GM20431 (cell line): ENCODE data around the gene ADD3.

Source experiments
- in situ Hi-C: fragments of 300-500 bp; cut with MseI, MboI; formaldehyde crosslinking; loops from one replicate; pipeline ENCODE4 v1.15.0; 2020; ENCODE audit warnings: low sequenced_read_pairs; ENCODE audit not compliant: unreplicated experiment

The ADD3 gene

DNA sequence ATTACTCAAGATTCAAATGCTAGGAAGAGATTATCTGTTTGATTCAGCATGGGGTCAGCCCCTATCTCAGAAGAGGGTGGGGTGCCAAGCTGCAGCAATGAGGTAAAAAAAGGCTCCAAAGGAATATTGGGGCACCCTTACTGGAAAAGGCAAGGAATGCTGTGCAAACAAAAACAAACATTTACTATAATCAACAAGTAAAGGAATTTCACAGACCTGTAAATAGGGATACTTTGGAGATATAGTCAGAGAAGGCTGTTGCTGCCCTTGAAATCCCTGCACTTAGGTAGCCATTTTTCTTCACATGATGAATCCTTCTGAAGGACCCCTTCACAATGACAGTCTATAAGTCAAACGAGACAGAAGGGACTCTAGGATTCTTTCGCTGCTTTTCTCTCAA, 10.6 kb upstream of the ADD3 start:
- in situ Hi-C loops: no loop called here

DNA sequence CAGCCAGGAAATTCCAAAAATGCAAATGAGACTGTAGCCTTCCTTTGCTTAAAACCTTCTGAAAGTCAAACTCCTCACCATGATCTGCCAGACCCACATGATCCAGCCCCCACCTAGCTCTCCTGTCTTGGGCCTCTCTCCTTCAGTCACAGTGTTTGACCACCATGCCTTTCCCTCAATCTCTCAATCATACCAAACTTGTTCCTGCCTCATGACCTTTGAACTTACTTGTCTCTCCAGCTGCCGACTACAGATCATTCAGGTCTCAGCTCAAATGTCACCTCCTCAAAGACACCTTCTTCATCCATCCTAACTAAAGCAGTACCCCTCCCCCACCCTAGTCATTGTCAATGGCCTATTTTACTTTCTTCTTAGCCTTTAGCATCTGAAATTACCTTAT, 9.3 kb upstream of the ADD3 start:
- in situ Hi-C loops: no loop called here

DNA sequence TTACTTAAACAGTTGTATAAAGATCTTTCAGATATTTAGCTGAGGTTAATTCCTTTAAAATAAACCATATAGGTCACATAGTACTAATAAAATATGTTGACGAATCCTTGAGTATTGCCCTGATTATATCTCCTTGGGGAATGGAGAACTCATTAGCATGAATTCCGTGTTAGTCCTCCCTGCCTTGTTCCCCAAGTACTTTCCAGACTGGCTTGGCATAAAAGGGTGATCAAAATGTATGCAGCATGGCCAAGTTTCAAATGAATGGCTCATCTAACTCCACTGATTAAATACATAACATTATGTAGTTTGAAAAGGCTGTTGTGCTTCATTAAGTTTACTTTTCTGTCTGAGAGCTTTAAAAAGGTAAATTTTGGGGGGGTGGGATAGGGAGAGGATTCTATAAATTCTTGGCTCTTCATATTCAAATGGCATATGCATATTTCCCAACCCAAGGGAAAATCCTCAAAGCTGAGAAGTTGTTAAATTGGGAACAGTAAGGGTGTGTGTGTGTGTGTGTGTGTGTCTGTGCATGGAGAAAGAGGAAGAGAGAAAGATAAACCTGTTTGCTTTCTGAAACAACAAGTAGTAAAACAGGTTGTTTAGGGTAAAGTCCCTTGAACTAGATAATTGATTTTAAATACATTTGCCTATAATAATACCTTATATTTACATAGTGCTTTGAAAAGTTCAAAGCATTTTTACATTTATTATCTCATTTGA, 4.8 kb upstream of the ADD3 start:
- in situ Hi-C loops: no loop called here

DNA sequence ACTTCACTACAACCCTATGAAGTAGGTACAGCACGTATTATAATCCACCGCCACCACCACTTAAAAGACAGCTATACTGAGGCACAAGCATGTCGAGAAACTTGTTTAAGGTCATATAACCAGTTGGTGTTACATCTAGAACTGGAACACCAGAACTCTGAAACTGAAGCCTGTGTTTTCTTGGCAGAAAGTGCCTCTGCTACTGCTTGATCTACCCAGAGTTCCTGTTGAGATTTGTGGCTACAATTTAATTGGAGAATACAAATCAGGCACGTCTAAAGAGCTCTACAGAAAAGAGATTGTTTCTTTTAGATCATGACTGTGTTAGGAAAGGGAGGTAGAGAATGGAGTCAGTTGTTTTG, 4.3 kb upstream of the ADD3 start:
- in situ Hi-C loops: no loop called here

DNA sequence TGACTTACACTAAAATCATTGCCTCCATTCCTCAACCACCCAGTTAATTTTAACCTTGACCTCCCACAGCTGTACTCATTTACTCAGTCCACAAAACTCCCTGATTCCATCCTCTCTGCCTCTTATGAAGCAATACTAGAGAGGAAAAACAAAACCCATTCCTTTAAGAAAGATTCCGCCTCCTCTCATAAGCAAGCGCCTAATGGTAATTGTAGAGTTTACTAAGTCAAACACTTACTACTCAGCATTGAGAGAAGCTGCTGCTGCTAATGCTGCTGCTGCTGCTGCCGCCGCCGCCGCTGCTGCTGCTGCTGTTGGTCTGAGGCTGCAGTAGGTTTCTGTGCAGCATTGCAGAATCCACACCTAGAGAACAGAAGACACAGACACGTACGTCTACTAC, 2.1 kb upstream of the ADD3 start:
- in situ Hi-C loops: no loop called here

DNA sequence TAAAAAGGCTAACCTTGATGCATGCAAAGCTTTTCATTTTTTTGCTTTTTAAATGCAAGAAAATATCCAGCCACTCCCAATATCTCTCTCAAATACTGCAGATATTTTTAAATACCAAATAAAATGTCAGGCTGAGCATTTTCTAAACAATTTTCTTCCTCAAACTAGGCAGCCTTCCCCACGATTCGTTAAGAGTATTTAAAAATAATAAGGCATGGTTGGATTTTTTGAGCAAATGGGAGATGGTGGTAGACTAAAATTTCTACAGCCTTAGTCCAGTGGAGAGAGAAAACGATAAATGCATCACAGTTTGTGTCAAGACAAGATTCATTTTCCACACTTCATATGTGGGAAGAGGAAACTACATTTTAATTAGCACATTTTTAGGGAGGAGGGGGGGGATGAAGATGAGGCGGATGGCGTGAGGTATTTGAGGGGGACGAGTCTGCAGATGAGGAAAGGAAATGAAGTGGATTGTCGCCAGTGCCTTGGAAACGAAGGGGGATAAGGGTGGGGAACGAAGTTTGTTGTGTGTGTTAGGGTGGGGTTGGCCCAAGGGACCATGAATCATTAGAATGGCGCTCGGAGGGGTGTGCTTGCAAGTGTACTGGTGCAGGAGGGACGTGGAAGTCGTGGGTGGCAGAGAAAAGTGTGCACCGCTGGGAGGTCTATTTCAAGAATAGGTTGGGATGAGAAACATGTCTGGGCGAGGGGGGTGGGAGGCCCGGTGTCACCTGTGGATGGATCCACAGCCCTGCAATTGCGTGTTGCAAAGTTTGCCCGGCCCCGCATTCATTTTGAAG, 1.2 kb upstream of the ADD3 start:
- in situ Hi-C loops: no loop called here

DNA sequence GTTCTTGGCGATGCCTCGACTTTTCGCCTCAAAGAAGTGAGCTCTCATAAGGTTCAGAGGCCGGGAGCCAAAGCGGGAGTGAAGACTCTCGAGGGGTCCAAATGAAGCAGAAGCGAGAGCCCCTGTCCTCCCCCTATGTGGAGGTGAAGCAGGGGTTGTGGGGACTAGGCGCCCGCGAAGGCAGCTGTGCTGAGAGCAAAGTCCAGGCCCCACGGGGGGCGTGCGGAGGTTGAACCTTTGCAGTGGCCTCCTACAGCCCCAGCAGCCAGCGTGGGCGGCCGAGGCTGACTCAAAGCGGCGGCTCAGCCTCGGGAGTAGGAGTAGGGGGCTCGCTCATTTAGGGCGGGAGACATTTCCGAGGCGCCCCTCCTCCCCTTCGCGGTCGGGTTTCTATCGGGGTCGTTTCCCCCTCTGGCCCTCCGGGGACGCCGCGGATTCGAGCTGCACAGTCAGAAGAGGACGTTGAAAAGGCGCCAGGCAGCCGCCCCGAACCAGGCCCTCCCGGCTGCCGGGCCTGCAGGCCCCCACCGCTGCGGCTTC, 553 bp upstream of the ADD3 start:
- in situ Hi-C loops: no loop called here

DNA sequence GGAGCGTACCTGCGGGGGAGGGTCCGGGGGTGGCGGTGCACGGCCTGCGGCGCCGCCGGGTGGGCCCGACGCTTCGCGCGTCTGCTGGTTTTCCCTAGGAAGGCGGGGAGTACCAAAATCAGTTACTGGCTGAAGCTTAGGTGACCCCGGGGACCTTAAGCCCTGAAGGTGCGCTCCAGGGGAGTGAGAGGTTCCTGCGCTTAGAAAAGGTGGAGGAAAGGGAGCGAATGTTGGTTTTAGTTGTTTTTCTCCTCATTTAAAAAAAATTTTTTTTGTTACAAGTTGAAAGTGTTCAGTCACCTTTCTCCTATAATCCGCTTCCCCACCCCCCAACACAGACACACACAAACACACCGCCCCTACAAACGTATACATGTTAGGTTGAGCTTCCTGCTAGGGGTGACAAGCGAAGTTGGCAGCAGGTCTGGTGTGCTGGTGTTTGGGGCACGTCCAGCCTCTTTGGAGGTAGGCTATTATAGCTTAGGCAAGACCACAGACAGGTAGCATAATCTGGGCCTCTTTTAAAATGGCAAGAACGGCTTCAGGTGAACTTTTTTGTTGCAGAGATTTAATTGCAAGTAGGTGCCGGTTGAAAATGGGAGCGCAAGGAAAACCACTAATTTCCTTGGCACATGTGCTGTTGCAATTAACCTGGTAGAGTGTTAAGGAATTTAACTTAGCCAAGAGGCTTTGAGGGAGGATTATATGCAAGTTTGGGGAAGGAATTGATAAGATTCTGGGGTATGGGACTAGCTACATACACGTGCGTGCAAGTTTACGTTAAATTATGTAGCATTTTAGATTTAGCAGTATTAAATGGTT, 945 bp downstream of the ADD3 start:
- in situ Hi-C loops: no loop called here

DNA sequence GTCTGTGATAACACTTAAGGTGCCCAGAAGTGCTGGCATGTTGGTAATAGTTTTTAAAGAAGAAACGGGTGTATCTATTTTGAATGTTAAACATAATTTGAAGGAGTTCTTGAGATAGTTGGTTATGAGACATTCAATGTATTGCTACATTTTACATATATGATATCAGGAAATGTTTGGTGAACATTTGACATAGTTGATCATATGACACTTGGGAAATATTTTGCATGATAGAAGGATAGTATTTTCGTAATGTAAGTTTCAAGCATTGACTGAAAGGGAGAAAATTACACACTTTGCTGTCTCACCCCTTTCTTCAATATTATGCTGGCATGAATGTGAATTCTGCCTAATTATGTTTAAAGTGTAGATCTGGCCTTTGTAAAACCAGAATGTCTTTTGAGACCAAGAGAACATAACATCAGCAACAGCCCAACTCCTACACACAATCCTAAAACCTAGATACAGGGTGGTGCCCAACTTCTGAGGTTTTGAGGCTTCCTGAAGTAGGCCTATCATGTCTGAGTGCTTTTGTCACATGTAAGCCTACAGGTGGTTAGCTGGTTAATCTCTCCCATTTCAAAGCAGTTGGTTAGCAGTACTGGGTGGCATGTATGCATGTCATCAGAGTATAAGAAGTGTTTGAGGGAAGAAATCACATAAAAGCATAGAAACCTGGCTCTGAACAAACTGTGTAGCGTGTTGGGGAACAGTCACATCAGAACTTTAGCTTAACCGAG, 2.1 kb downstream of the ADD3 start:
- in situ Hi-C loops: no loop called here

DNA sequence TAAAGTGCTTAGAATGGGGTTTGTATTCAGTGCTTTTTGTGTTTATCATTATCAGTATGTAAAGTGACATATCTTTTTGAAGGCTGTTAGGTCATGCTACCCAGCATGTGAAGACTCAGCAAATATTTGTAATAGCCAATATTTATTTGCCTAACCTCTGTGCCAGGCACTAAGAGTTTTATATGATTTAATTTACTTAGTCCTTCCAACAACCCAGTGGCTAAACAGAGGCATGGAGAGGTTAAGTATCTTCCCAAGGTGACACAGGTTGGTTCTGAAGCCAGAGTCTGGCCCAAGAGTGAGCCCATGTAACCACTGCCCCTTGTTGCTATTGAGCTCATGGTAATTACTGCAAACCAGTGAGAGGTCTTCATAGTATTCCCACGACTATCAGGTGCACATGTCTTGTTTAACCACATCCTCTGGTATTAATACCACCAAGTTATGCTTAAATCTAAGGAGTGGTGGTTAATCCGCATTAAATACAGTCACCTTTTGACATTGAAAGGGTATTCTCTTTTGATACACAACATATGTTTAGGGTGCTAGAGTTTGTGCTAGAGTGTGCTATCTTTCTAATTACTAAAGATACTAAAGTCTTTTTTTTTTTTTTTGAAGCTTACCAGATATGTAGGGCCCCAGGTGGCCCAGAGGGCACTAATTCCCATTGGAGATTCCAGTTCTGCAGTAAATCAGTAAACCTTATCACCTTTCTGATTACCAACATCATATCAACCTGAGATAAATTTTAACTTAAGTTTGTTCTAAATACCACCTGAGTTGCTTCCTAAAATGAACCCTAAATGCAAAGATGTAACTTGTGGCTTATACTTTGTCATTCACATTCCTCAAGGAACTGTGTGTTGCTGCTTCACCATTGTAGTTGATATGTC, 2.9 kb downstream of the ADD3 start:
- in situ Hi-C loops: no loop called here

DNA sequence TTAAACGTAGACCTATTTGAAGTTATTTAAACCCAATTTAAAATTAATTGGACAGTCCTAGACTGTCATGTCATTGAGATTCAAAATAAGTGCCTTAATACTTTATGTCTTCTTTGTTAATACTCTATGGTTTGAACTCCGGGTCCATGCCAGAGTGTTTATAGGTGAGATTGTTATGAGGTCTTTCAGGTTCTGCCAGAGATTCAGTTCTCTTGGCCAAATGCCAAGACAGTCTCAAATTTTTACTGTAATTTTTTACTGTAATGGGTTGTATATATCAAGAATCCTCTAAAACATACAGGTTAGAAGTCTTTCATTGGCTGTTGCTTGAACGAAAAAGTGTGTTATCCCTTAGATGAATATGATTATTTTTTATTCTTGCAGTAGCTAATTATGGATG, 3.9 kb downstream of the ADD3 start:
- in situ Hi-C loops: no loop called here

DNA sequence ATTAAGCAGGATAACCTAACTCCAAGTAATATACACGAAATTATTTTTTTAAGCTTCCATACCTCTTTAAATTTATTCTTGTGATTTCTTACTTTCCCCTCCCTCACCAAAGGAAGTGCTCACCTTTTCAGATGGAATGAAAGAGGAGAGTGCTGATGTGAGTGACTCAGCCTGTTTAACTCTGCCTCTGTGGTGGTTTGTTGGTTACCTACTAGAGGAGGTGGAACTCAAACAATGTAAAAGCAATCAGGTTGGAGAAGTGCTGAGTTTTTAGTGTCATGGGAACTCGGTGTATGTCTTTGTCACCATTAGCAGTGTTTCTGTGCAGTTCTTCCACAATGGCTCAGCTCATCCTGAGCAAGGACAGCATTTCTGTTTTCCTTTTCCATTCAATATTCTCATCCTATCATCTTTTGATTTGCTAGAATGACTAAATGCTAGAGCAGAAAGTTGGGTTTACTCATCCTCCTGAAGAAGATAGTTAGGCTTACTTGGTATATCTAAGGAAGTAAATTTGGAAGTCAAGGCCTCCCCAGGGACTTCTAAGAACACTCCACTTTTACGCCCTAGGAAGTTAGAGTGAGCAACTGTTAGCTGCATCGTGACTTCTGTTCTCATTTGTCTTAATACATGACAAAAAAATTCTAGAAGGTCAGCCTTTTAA, 6.0 kb downstream of the ADD3 start:
- in situ Hi-C loops: no loop called here

DNA sequence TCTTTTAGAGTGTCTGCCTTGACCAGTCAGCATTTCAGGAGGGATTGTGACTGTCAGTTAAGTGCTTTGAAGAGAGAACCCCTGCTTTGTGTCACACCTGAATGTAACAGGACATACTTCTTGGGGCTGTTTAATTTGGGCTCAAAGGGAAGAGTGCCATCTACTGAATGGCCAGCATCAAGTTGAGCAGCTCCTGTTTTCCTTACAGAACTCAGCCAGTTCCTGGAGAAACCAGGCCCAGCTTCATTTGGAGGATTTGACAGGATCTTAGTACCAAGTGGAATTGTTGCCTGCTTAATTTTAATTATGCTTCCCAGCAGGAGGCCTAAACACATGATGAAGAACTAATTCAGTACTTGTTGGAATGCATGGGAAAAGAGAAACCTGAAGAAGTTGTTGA, 8.3 kb downstream of the ADD3 start:
- in situ Hi-C loops: no loop called here

DNA sequence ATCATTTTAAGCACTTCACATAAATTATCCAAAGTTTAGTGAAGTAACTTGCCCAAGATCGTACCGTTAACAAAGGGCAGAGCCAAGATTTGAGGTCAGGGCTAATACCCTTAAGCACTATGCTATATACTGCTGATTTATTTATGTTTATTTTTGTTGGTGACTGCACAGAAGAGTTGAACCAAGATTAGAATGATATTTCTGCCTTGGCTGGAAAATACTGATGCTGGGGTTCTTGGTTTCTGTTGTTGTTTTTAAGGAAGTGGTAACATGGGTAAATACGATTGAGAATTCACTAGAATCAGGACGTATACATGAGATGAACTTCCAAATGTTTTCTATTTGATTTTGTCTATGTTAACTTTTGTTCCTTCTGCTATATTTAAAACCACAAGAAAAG, 9.3 kb downstream of the ADD3 start:
- in situ Hi-C loops: no loop called here

DNA sequence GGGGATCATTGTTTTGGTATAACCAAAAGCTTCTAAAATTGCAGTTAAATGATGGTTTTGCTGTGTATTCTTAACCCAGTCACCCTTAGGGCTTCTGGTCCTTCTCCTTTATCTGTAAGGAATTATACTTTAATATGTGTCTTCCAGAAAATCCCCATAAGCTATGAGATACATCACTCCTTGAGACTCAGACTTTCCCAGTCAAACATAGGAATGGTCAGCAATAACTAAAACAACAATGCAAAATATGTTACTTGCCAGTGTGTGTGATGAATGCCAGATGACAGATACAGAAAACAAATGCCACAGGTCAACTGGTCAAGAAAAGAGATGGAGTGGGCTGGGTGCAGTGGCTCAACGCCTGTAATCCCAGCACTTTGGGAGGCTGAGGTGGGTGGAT, 10.1 kb downstream of the ADD3 start:
- in situ Hi-C loops: no loop called here

DNA sequence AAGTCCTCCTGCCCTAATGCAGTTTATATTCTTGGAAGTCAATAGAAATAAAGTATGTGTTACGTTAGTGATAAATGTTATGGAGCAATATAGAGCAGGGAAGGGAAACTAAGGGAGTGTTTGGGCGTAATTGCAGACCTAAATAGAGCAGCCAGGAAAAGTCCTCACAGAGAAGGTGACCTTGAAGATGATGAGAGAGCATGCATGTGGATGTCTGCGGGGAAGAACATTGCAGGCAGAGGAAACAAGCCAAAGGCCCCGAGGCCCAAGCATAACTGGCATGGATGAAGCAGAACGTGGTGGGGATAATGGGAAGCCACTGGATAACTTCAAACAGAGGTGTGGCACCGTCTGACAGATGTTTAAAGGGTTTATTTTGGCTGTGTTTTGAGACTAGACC, 12.5 kb downstream of the ADD3 start:
- in situ Hi-C loops: no loop called here

DNA sequence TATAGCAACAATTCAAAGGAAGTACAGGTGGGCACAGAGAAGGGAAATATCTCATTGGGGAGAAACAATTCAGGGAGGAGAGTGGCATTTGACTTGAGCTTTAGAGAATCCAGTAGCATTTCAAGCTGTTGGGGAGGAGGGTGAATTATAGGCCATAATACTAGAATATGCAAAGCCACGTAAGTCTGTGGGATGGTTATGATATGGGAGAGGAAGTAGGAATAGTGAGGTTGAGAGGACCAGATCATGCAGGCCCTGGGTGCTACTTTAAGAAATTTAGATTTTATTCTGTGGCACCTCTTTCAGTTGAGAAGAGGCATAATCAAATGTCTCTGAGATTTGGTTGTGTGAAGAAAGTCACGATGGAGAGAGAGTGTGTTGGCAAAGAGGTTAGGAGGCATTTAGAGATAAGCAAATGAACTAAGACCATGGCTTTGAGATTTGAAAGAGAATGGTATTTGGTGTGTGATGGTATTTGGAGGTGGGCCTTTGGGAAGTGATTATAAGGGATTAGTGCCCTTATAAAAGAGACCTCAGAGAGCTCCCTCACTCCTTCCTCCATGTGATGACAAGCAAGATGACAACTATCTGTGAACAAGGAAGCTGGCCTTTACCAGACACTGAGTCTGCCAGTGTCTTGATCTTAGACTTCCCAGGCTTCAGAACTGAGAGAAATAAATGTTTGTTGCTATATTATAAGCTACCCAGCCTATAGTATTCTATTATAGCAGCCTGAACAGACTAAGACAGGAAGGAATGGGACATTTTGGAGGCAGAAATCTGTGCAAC, 15.1 kb downstream of the ADD3 start:
- in situ Hi-C loops: no loop called here
